Sigmoid colon (tissue), 4 donors: ENCODE measurements around the gene IL1RAPL2.

Source experiments
- CTCF ChIP-seq, 4 experiments: fragments of 450-650 bp in 3 of 4; fragments of 200-600 bp in 1 of 4; IDR thresholded peaks; one replicate each; pipeline ENCODE4 v1.5.1; 2016 to 2019; ENCODE audit warnings: antibody characterized with exemption in 4 of 4, mild to moderate bottlenecking in 3 of 4, moderate library complexity in 2 of 4
- EP300 ChIP-seq, 4 donors: sonication (generic); formaldehyde crosslinking; IDR thresholded peaks; one replicate each; pipeline ENCODE4 v1.6.1; 2017; ENCODE audit warnings: antibody characterized with exemption in 4 of 4
- POLR2AphosphoS5 ChIP-seq, 4 donors: sonication (generic); formaldehyde crosslinking; IDR thresholded peaks; one replicate each; pipeline ENCODE4 v1.6.1; 2017; ENCODE audit warnings: antibody characterized with exemption in 4 of 4

DNA sequence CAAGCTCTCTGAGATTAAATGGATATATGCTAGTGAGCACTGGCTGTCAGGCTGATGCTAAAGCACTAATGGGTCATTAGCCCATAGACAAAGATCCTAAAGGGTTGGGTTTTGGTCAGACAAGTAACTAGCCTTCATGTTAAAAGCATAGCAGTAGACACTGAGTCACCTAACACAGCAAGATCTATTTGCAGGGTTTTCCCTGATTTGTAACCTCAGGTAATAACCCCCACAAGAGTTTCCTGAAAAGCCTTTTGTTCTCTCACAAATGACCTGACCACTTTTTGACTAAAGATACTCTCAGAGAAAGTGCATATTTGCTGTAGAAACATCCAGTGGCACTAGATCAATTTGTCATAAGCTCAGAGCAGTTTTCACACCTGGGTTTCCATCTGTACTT, 905.6 kb downstream of the IL1RAPL2 start:
- no peak for TF ChIP-seq CTCF (IDR thresholded peaks at IDR 0.05)
- no peak for TF ChIP-seq POLR2AphosphoS5 (IDR thresholded peaks at IDR 0.05)
- TF ChIP-seq EP300 (IDR thresholded peaks at IDR 0.05) = no peak
